ENCODE results near the gene FSTL4.

GRCh38 chr5:133582971-133583370 lies 29.4 kb downstream of the FSTL4 start:
- TF ChIP-seq UBTF (CRISPR knock-in tag; IDR thresholded peaks at IDR 0.05) (no peak), ZNF530 (CRISPR knock-in tag; IDR thresholded peaks at IDR 0.05; ENCODE audit: low read depth) (no peak), CTCF (CRISPR knock-in tag; IDR thresholded peaks at IDR 0.05) (no peak), ZNF44 (CRISPR knock-in tag; IDR thresholded peaks at IDR 0.05) (no peak)

All from HepG2 (cell line).